Left lung (tissue), 10 donors: Measurements from ENCODE around the gene PASK. TPM values are rescaled to one million over a fixed set of nuclear protein-coding genes. Genes with fewer than 3 reads are reported as not detected.

ENCODE experiments used
- ATAC-seq: fragments of 200-7000 bp; cut with Tn5 transposase; one replicate; pipeline ENCODE4 v1.9.1; 2020; ENCODE audit warnings: moderate library complexity
- DNase-seq, 4 donors: peaks; one replicate each; pipeline ENCODE4 v3.0.0-alpha.2; 2013 to 2020
- H3K27ac ChIP-seq, 2 donors: fragments of 200-600 bp; sonication (generic) in 1 of 2; one replicate each; pipeline versions ENCODE4 v1.5.0 to v1.8.0; 2020 to 2021
- H3K27me3 ChIP-seq, 2 donors: fragments of 200-600 bp; sonication (generic) in 1 of 2; one replicate each; pipeline versions ENCODE4 v1.5.0 to v1.8.0; 2020 to 2021
- H3K36me3 ChIP-seq, 2 donors: fragments of 200-600 bp; sonication (generic) in 1 of 2; one replicate each; pipeline versions ENCODE4 v1.5.0 to v1.8.0; 2020 to 2021
- H3K4me1 ChIP-seq, 2 donors: fragments of 200-600 bp; one replicate each; pipeline ENCODE4 v1.8.0; 2021
- H3K4me3 ChIP-seq, 2 donors: fragments of 200-600 bp; sonication (generic) in 1 of 2; one replicate each; pipeline versions ENCODE4 v1.5.0 to v1.8.0; 2020 to 2021; ENCODE audit warnings: mild to moderate bottlenecking in 1 of 2
- H3K9me3 ChIP-seq, 2 donors: fragments of 200-600 bp; sonication (generic) in 1 of 2; one replicate each; pipeline versions ENCODE4 v1.5.0 to v1.8.0; 2020 to 2021
- intact Hi-C, 2 donors: fragments of 100-400 bp; cut with DNase I; formaldehyde crosslinking; loops; one replicate each; pipeline versions ENCODE4 v1.11.2 to v1.14.2; 2022
- polyA plus RNA-seq, 6 donors: library from polyadenylated mRNA; unstranded; fragments of 120-200 nt; gene quantifications; one replicate each; pipeline ENCODE4 v1.2.1, GENCODE V29; 2013; ENCODE audit not compliant: insufficient read length in 6 of 6
- total RNA-seq, 2 donors: library from RNA; stranded (reverse); fragmentation: NEBNext Ultra II Directional; extraction: Animal tissue kit (Norgen Biotek cat#: 25700); gene quantifications; one replicate each; pipeline ENCODE4 v1.2.1, GENCODE V29; 2021
- TF ChIP-seq, protein P1 (sequence below), 2 donors: fragments of 200-600 bp; sonication (generic) in 1 of 2; IDR thresholded peaks; one replicate each; pipeline versions ENCODE4 v1.5.0 to v1.8.0; 2021; ENCODE audit warnings: antibody characterized with exemption in 2 of 2
- donor health status: DM: no; HTN: yes; CAD: no.
- donor health status: DM: no; HTN: no; CAD: no.

The PASK gene
- total and polyA plus RNA-seq, 8 donors: 12.7 to 24.8 (median 21.0) TPM

DNA sequence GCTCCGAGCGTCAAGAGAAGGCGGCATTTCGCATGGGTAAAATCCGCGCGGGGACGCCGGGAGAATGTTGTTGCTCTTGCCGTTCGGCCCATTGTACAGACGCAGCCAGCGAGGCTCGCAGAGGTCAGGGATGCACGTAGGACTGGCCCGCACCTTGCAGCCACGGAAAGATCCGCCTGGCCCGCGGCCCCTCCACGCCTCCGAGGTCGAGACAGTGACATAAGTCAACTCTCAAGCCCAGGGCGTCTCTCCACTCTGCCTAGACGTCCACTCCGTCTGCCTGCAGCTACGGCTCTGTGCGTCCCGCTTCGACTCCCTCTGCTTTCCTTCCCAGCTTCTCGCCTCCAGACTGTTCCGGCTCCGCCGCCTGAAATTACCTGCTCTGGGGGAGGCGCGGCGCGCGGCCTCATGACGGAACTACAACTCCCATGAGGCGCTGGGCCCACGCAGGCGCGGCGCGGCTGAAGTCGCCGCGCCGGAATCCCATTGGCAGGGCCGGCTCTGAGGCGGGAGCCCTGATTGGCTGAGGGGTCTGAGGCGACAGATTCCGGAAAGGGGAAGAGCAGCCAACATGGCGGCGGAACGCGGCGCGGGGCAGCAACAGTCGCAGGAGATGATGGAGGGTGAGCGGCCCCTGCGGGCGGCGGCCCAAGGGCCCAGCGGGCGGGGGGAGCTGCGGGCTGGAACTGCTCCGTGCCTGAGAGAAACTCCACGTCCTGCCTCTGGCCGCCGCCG lies 820 bp upstream of the PASK start, which contains the start of gene PPP1R7:
TSS of gene PPP1R7 (plus strand) at position 543 of the 735 bp plus-strand sequence. CDS start at position 572, 29 bp downstream.
- DNase-seq (peak; percentile 90 to 97 (median 96)), ATAC-seq (peak; percentile 95)
- TF ChIP-seq, protein P1, sequence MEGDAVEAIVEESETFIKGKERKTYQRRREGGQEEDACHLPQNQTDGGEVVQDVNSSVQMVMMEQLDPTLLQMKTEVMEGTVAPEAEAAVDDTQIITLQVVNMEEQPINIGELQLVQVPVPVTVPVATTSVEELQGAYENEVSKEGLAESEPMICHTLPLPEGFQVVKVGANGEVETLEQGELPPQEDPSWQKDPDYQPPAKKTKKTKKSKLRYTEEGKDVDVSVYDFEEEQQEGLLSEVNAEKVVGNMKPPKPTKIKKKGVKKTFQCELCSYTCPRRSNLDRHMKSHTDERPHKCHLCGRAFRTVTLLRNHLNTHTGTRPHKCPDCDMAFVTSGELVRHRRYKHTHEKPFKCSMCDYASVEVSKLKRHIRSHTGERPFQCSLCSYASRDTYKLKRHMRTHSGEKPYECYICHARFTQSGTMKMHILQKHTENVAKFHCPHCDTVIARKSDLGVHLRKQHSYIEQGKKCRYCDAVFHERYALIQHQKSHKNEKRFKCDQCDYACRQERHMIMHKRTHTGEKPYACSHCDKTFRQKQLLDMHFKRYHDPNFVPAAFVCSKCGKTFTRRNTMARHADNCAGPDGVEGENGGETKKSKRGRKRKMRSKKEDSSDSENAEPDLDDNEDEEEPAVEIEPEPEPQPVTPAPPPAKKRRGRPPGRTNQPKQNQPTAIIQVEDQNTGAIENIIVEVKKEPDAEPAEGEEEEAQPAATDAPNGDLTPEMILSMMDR (IDR thresholded peaks at IDR 0.05): no peak
- Histone ChIP-seq H3K9me3 (no peaks in the 10 kb centered on the region), H3K4me1 (peaks cover 8 to 22% of the 10 kb centered on the region in 2 donors), H3K36me3 (peaks cover 0 to 16% of the 10 kb centered on the region in 2 donors), H3K27ac (peak within 1 kb of the TSS; percentile 55 to 75), H3K27me3 (no peaks in the 10 kb centered on the region), H3K4me3 (peak within 1 kb of the TSS; percentile 91 to 98)
- intact Hi-C loops: no loop called here

DNA sequence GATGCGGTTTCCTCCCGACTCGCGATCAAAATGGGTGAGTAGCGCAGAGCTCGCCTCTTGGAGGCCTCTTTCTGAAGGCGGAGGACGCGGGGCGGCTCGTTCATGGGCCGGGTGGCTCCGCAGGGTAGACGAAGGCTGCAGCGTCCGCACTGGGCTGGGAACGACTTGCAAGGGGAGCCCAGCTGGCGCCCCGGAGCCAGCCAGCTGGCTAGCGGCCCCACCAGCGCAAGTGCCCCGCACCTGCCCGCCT lies 328 bp upstream of the PASK start:
- peak overlapping the region in 1 of 2 donors; percentile 75 for H3K27ac ChIP-seq
- TF ChIP-seq, protein P1 (IDR thresholded peaks at IDR 0.05): no peak
- no peaks in the 10 kb centered on the region for H3K9me3 ChIP-seq
- H3K27me3 ChIP-seq: no peaks in the 10 kb centered on the region
- DNase-seq: no peak
- intact Hi-C loops: no loop called here
- peaks cover 0 to 11% of the 10 kb centered on the region in 2 donors for H3K36me3 ChIP-seq
- no peak for ATAC-seq
- H3K4me1 ChIP-seq: peaks cover 8 to 22% of the 10 kb centered on the region in 2 donors
- H3K4me3 ChIP-seq: peak overlapping the region; percentile 91 to 98

DNA sequence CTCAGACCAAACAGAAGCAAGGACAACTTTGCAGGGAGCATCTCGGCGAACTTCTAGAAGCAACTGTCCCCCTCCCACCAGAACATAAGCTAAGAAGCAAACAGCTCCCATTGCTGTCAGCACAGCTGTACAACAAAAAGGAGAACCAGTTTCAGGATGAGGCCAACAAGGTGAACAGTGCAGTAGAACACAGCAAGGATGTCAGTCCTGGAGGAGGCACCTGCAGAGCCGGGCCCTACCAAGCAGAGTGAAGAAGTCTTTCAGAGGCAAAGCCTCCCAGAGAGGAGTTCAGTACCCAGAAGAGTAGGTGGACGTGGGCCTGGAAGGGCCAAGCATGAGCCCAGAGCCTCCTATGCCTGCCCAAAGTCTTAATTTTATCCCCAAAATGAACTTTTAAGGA lies 1.0 kb downstream of the PASK start:
- peaks cover 0 to 3% of the 10 kb centered on the region in 2 donors for H3K36me3 ChIP-seq
- TF ChIP-seq, protein P1 (IDR thresholded peaks at IDR 0.05): no peak
- H3K4me3 ChIP-seq: peak overlapping the region in 1 of 2 donors; percentile 91
- no peaks in the 10 kb centered on the region for H3K9me3 ChIP-seq
- no peak for ATAC-seq
- peaks cover 8 to 22% of the 10 kb centered on the region in 2 donors for H3K4me1 ChIP-seq
- peak in 1 of 4 donors; percentile 14 for DNase-seq
- intact Hi-C loops: no loop called here
- H3K27me3 ChIP-seq: no peaks in the 10 kb centered on the region
- no peak overlapping the region for H3K27ac ChIP-seq

DNA sequence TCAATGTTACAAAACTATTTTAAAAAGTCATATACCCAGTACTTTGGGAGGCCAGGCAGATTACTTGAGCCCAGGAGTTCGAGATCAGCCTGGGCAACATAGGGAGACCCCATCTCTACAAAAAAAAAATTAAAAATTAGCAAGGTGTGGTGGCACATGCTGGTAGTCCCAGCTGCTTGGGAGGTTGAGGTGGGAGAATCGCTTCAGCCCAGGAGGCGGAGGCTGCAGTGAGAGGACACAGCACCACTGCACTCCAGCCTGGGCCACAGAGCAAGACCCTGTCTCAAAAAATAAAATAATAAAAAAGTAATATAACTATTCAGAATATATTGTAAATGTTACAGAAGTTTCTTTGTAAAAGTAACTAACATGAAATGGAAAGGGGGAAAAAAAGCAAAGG lies 1.9 kb downstream of the PASK start:
- TF ChIP-seq, protein P1 (IDR thresholded peaks at IDR 0.05): no peak
- peaks cover 8 to 22% of the 10 kb centered on the region in 2 donors for H3K4me1 ChIP-seq
- H3K27me3 ChIP-seq: no peaks in the 10 kb centered on the region
- intact Hi-C loops: no loop called here
- H3K4me3 ChIP-seq: no peak overlapping the region
- peak in 1 of 4 donors; percentile 0 for DNase-seq
- no peak for ATAC-seq
- peaks cover 0 to 4% of the 10 kb centered on the region in 2 donors for H3K36me3 ChIP-seq
- no peaks in the 10 kb centered on the region for H3K9me3 ChIP-seq
- H3K27ac ChIP-seq: no peak overlapping the region

DNA sequence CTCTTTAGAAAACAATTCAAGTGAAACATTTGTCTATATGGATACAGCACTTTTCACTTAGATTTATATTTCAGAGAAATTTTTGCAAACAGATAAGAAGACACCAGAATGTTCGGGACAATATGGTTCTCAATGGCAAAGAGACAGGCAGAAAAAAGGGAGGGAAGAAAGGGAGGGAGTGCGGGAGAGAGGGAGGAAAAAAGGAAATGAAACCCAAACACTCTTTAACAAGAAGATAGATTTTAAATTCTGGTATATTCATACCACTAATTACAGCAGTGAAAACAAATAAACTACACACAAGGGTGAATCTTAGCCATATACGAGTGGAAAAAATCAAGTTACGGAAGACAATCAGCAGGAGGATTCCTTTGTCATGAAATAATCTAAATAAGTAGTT lies 3.0 kb downstream of the PASK start:
- no peak for ATAC-seq
- Histone ChIP-seq H3K27ac (no peak overlapping the region), H3K4me3 (no peak overlapping the region), H3K9me3 (no peaks in the 10 kb centered on the region), H3K27me3 (no peaks in the 10 kb centered on the region), H3K4me1 (peaks cover 5 to 17% of the 10 kb centered on the region in 2 donors), H3K36me3 (peaks cover 0 to 6% of the 10 kb centered on the region in 2 donors)
- TF ChIP-seq, protein P1 (IDR thresholded peaks at IDR 0.05): no peak
- DNase-seq: no peak
- intact Hi-C loops: no loop called here
